ENCODE data around the gene TMEM184B. TPM values are rescaled to one million over a fixed set of nuclear protein-coding genes. Genes with fewer than 3 reads are reported as not detected.

Gene TMEM184B
- total RNA-seq, 4 donors from 2014 or later, result 52.0 to 108 (median 64.9) TPM

DNA sequence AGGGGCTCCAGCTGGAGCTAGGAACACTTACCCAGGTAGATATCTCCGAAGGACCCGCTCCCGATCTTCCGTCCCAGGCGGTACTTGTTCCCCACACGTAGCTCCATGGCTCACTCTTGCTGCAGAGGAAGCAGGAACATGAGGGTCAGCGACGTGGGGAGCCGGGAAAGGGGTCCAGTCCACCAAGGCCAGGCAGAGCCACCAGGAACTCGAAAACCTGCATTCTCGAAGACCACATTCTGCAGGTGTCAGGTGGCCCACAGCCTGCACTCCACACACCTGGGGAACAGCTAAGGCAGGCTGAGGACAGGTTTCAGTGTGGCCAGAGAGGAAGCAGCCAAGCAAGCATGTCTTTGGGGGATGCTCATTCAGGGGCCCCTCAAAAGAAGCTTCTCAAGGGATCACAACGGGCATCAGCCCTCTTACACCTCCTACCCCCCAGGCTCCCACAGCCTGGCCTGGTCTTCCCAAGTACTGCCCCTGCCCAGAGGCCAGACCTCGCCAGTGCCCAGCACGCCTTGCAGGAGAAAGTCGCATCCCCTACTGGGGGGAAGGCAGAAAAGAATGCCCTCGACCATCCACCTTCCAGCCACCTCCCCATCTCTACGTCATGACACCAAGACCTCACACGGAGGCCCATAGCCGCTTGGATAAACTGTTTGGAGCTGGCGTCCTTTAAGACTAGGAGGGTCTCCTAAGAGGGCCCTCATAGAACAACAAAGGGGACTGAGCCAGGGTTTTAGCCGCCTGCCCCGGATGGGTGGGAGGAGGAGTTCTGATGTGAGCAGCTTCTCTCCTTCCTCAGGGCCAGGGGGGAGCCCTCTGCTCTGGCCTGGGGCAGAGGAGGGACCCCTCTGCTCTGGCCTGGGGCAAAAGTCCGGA, 41.5 kb upstream of the TMEM184B start:
- ATAC-seq, result no peak
- WGBS, 2 donors (ENCODE audit: low coverage in 1 of 2), result 60% methylated on average over 2 of the region's 23 CpGs; no CpG with 5 or more reads in 1 of the 2 donors
- peaks cover 0 to 9% of the 10 kb centered on the region in 2 donors for H3K36me3 ChIP-seq

DNA sequence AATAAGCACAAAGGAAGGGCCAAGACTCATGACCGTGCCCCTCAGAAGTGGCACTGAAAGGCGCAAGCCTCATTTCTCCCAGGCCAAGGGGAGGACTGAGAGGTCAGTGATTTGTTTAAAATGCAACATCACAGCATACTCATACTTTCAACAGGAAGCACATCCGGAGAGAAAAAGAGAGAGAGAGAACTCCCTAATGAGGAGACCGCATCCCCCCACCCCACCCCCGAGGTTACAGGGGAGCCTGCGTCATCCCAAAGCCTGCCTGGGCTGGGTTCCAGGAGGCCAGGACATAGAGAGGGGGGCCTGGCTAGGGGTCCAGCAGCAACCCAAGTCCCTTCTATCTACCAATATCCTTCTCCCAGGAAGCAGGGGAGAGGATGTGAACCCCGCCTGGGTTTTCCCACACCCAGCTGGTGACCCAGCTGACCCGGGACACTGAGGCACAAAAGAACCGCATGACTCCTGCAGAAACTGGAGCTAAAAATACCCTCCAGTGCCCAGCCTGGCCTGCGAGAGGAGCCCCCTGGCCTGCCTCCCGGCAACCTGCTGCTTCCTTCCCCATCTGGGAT, 40.7 kb upstream of the TMEM184B start:
- no peaks in the 10 kb centered on the region for H3K27me3 ChIP-seq
- peak overlapping the region in 1 of 2 donors; percentile 79 for H3K4me3 ChIP-seq
- peaks cover 0 to 15% of the 10 kb centered on the region in 2 donors for H3K36me3 ChIP-seq
- WGBS, 2 donors (ENCODE audit: low coverage in 1 of 2), result 3 to 31% methylated on average over 5 of the region's 11 CpGs
- no peaks in the 10 kb centered on the region for H3K9me3 ChIP-seq
- H3K27ac ChIP-seq, result peak overlapping the region; percentile 95 to 100 (median 98)
- peaks cover 3 to 87% (median 61%) of the 10 kb centered on the region in 3 donors for H3K4me1 ChIP-seq
- TF ChIP-seq, protein P1, sequence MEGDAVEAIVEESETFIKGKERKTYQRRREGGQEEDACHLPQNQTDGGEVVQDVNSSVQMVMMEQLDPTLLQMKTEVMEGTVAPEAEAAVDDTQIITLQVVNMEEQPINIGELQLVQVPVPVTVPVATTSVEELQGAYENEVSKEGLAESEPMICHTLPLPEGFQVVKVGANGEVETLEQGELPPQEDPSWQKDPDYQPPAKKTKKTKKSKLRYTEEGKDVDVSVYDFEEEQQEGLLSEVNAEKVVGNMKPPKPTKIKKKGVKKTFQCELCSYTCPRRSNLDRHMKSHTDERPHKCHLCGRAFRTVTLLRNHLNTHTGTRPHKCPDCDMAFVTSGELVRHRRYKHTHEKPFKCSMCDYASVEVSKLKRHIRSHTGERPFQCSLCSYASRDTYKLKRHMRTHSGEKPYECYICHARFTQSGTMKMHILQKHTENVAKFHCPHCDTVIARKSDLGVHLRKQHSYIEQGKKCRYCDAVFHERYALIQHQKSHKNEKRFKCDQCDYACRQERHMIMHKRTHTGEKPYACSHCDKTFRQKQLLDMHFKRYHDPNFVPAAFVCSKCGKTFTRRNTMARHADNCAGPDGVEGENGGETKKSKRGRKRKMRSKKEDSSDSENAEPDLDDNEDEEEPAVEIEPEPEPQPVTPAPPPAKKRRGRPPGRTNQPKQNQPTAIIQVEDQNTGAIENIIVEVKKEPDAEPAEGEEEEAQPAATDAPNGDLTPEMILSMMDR (IDR thresholded peaks at IDR 0.05), result no peak
- TF ChIP-seq POLR2A (IDR thresholded peaks at IDR 0.05) (no peak), POLR2AphosphoS5 (IDR thresholded peaks at IDR 0.05) (peak; percentile 65), EP300 (IDR thresholded peaks at IDR 0.05) (no peak)
- ATAC-seq, result peak; percentile 25

More for the DNA sequence above, 41.5 kb upstream of the TMEM184B start:
- peak overlapping the region; percentile 95 to 100 (median 98) for H3K27ac ChIP-seq
- no peaks in the 10 kb centered on the region for H3K27me3 ChIP-seq
- no peaks in the 10 kb centered on the region for H3K9me3 ChIP-seq
- peak overlapping the region in 1 of 2 donors; percentile 79 for H3K4me3 ChIP-seq
- TF ChIP-seq POLR2AphosphoS5 (IDR thresholded peaks at IDR 0.05), result no peak
- TF ChIP-seq, protein P1 (IDR thresholded peaks at IDR 0.05), result no peak
- TF ChIP-seq POLR2A (IDR thresholded peaks at IDR 0.05), result no peak
- TF ChIP-seq EP300 (IDR thresholded peaks at IDR 0.05), result no peak
- H3K4me1 ChIP-seq, result peaks cover 3 to 84% (median 57%) of the 10 kb centered on the region in 3 donors

DNA sequence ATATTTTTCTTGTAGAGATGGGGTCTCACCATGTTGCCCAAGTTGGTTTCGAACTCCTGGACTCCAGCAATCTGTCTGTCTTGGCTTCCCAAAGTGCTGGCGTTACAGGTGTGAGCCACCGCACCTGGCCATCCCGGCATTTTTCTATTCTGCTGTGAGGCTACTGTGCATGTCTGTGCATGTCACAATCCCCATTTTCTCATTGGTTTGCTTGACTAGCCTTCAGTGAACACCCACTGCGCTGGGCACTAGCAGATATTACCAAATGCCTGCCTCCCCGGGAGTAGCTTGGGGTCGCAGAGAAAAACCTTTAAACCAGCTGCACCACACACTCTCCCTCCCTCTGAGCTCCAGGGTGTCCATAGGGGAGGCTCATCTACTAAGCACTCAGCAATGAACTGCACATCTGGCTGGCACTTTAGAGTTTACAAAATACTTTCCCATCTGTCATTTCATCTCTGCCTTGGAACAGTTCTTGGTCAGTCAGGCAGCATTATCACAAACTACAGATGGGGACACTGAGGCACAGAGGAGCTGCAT, 39.5 kb upstream of the TMEM184B start:
- H3K27ac ChIP-seq, result peak overlapping the region in 3 of 4 donors; percentile 98 to 100 (median 98)
- H3K4me3 ChIP-seq, result no peak overlapping the region
- H3K27me3 ChIP-seq, result no peaks in the 10 kb centered on the region
- H3K4me1 ChIP-seq, result peaks cover 3 to 87% (median 63%) of the 10 kb centered on the region in 3 donors
- no peaks in the 10 kb centered on the region for H3K9me3 ChIP-seq
- H3K36me3 ChIP-seq, result peaks cover 0 to 27% of the 10 kb centered on the region in 2 donors
- TF ChIP-seq, protein P1 (IDR thresholded peaks at IDR 0.05), result no peak
- TF ChIP-seq POLR2AphosphoS5 (IDR thresholded peaks at IDR 0.05) (no peak), EP300 (IDR thresholded peaks at IDR 0.05) (no peak), POLR2A (IDR thresholded peaks at IDR 0.05) (no peak)
- 84% methylated on average over 7 of the region's 7 CpGs; no CpG with 5 or more reads in 1 of the 2 donors for WGBS, 2 donors (ENCODE audit: low coverage in 1 of 2)
- no peak for ATAC-seq

DNA sequence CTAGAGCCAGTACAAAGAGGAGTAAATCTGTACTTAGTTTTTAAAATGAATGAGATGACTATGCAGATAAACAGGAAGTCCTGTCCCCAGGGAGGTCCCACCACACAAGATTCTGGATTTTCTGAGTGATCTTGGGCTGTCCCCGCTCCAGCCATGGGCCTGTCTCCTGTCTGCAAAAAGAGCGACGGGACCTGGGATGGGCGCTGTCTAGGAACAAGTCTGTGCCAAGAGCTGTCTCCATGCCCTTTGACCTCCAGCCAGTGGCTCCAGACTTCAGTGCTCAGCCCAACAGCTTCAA, 38.5 kb upstream of the TMEM184B start:
- Histone ChIP-seq H3K4me3 (no peak overlapping the region), H3K9me3 (no peaks in the 10 kb centered on the region), H3K36me3 (peaks cover 0 to 28% of the 10 kb centered on the region in 2 donors), H3K27ac (peak overlapping the region; percentile 52 to 98 (median 88)), H3K4me1 (peaks cover 3 to 98% (median 63%) of the 10 kb centered on the region in 3 donors), H3K27me3 (no peaks in the 10 kb centered on the region)
- WGBS, 2 donors (ENCODE audit: low coverage in 1 of 2), result 80% methylated on average over 1 of the region's 4 CpGs; no CpG with 5 or more reads in 1 of the 2 donors
- ATAC-seq, result no peak
- no peak for TF ChIP-seq POLR2AphosphoS5 (IDR thresholded peaks at IDR 0.05)
- TF ChIP-seq, protein P1 (IDR thresholded peaks at IDR 0.05), result no peak
- TF ChIP-seq POLR2A (IDR thresholded peaks at IDR 0.05), result no peak
- TF ChIP-seq EP300 (IDR thresholded peaks at IDR 0.05), result no peak

Measured in gastroesophageal sphincter (tissue), 4 donors.